Activated CD4-positive, alpha-beta T cell treated with anti-CD3 and anti-CD28 coated beads, Interleukin-2, amount 10 ng/mL, durations not matched to agents 24 days and 14 days (primary cell): ENCODE measurements around the gene TACR1. TPM values are rescaled to one million over a fixed set of nuclear protein-coding genes. Genes with fewer than 3 reads are reported as not detected.
"Not testable (repeated sequence)": the region's sequence is repeated elsewhere in the genome, so short reads cannot be mapped to it uniquely, and the experiment has no call there.

ENCODE experiments used
- DNase-seq: peaks from one replicate; pipeline ENCODE4 v3.0.0; 2022
- H3K27ac Mint-ChIP-seq: one replicate; pipeline ENCODE4 v1.8.0; 2022; ENCODE audit warnings: mild to moderate bottlenecking, mixed read lengths
- H3K27me3 Mint-ChIP-seq: one replicate; pipeline ENCODE4 v1.8.0; 2022; ENCODE audit warnings: mixed read lengths
- H3K36me3 Mint-ChIP-seq: one replicate; pipeline ENCODE4 v1.8.0; 2022; ENCODE audit warnings: low read depth, mild to moderate bottlenecking, mixed read lengths
- H3K4me1 Mint-ChIP-seq: one replicate; pipeline ENCODE4 v1.8.0; 2021; ENCODE audit warnings: mixed read lengths
- H3K4me3 Mint-ChIP-seq: one replicate; pipeline ENCODE4 v1.8.0; 2022; ENCODE audit warnings: mild to moderate bottlenecking, moderate library complexity, mixed read lengths
- H3K9me3 Mint-ChIP-seq: one replicate; pipeline ENCODE4 v1.8.0; 2021; ENCODE audit warnings: mixed read lengths
- intact Hi-C: fragments of 100-400 bp; cut with micrococcal nuclease; formaldehyde crosslinking; loops from one replicate; pipeline ENCODE4 v1.15.1; 2023
- total RNA-seq: library from RNA; stranded (reverse); gene quantifications from 2 replicates; pipeline ENCODE4 v1.2.3, GENCODE V29; 2022

Gene TACR1, protein sequence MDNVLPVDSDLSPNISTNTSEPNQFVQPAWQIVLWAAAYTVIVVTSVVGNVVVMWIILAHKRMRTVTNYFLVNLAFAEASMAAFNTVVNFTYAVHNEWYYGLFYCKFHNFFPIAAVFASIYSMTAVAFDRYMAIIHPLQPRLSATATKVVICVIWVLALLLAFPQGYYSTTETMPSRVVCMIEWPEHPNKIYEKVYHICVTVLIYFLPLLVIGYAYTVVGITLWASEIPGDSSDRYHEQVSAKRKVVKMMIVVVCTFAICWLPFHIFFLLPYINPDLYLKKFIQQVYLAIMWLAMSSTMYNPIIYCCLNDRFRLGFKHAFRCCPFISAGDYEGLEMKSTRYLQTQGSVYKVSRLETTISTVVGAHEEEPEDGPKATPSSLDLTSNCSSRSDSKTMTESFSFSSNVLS
- total RNA-seq: not detected in 2 replicates

DNA sequence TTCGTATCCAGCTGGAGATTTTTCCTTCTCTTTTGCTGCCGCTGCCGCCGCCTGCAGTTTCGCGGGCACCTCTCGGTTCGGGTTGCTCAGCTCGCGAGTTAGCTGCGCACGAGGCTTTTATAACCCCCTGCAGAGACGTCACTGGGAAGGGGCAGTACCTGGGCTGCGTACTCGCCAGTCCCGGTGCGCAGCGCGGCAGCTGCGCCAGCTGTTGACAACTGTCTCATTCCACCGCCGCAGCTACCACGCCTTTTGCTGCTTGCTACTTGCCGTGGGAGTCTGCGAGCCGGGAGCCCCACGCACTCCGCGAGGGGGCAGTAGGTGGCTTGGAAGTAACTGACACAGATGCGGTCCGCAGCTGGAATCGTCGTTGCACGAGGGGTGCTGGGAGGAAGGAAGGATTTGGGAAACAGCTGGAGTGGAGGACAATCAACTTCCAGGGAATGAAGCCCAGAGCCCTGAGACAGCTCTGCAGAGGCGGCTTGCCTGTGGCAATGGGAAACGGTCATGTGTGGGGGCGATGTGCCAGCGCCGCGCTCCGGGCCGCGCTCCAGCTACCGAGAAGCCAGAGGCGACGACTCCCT, at the start of gene TACR1:
TSS of gene TACR1 (minus strand) at position 93 of the 584 bp plus-strand sequence. CDS start 586 bp downstream, outside the sequence.
- peaks cover 2% of the 10 kb centered on the region for H3K4me1 Mint-ChIP-seq
- peaks cover 64% of the 10 kb centered on the region for H3K27me3 Mint-ChIP-seq
- intact Hi-C loops: no loop called here
- peak; percentile 82 for DNase-seq
- no peak within 1 kb of the TSS for H3K27ac Mint-ChIP-seq
- no peaks in the 10 kb centered on the region for H3K9me3 Mint-ChIP-seq
- no peaks in the 10 kb centered on the region for H3K36me3 Mint-ChIP-seq
- peak within 1 kb of the TSS; percentile 14 for H3K4me3 Mint-ChIP-seq

DNA sequence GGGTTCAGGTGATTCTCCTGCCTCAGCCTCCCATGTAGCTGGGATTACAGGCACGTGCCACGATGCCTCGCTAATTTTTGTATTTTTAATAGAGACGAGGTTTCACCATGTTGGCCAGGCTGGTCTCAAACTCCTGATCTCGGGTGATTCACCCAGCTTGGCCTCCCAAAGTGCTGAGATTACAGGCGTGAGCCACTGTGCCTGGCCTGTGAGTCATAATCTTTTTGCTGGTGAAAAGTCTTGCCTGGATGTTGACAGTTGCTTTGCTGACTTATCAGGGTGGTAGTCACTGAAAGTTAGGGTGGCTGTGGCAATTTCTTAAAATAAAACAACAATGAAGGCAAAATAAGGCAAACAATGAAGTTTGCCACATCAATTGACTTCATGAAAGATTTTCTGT, 49.3 kb upstream of the TACR1 start:
- H3K36me3 Mint-ChIP-seq, H3K4me3 Mint-ChIP-seq, intact Hi-C loops, DNase-seq, H3K27ac Mint-ChIP-seq, H3K4me1 Mint-ChIP-seq, H3K9me3 Mint-ChIP-seq, H3K27me3 Mint-ChIP-seq: not testable (repeated sequence)

DNA sequence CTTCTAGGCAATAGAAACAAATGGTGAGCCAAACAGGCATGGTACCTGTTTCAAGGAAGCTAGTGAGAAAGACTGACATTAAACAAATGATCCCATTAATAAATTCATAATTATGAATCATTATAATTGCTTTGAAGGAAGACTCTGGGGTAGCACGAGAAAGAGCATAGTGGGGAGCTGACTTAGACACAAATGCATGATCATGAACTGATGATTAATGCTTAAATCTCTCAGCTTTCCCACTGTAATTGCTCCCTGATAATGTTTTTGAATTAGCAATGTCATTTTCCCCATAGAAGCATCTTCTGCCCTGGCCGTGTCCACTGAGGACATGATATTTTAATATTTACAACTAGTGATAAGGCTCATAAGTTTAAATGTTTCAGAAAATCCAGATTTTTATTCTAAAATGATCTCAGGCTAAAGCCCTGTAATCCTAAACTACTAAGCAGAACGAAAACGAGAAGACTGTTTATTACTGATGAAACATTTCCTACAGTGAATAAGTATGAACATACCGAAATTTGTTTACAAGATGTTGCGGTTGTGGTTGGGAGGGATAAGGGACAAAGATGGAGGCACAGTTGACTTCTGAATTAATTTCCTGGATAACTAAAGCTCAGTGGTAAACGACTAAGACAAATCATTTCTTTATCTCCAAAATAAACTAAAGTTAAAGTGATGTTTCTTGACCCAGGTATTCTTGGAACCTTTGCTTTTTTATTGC, 47.3 kb upstream of the TACR1 start:
- Mint-ChIP-seq H3K4me3 (no peak overlapping the region), H3K36me3 (no peaks in the 10 kb centered on the region), H3K27me3 (peaks cover 2% of the 10 kb centered on the region), H3K9me3 (no peaks in the 10 kb centered on the region), H3K27ac (no peak overlapping the region), H3K4me1 (no peaks in the 10 kb centered on the region)
- no peak for DNase-seq
- intact Hi-C loops: no loop called here

DNA sequence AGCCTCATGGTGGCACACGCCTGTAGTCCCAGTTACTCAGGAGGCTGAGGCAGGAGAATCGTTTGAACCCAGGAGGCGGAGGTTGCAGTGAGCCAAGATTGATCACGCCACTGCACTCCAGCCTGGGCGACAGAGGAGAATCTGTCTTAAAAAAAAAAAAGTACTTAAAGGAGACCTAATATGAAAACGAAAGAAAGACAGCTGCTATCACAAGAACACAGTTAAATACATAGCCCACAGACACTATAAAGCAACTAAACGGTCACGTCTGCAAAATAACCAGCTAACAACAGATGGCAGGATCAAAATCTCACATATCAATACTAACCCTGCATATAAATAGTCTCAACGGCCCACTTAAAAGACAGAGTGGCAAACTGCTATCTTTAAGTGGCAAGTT, 43.9 kb upstream of the TACR1 start:
- no peak for DNase-seq
- Mint-ChIP-seq H3K27me3 (peaks cover 3% of the 10 kb centered on the region), H3K36me3 (no peaks in the 10 kb centered on the region), H3K4me1 (no peaks in the 10 kb centered on the region), H3K27ac (no peak overlapping the region), H3K4me3 (no peak overlapping the region), H3K9me3 (no peaks in the 10 kb centered on the region)
- intact Hi-C loops: no loop called here

DNA sequence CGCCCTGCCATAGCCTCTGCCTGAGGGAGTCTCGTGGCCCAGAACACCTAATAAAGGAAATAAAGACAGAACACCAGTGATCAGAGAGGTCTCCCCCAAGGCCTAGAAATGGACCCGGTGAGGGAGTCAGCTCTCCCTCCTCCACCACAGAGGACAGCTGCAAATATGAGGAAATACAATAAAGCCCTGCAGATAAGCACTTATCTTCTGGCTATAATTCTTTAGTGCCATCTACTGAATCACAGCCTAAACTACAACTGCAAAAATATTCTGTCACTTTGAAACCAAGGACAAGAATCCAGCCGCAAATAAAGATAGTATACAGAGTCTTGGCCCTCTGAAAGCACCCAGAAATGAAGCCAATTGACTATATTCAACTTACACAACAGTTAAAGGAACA, 42.4 kb upstream of the TACR1 start:
- Mint-ChIP-seq H3K36me3 (no peaks in the 10 kb centered on the region), H3K27me3 (peaks cover 3% of the 10 kb centered on the region), H3K27ac (no peak overlapping the region), H3K4me1 (no peaks in the 10 kb centered on the region), H3K9me3 (no peaks in the 10 kb centered on the region), H3K4me3 (no peak overlapping the region)
- intact Hi-C loops: loop anchor here (2.0 kb wide), 1 partner anchor 323 kb away; no protein-coding TSS in a partner anchor
- no peak for DNase-seq

DNA sequence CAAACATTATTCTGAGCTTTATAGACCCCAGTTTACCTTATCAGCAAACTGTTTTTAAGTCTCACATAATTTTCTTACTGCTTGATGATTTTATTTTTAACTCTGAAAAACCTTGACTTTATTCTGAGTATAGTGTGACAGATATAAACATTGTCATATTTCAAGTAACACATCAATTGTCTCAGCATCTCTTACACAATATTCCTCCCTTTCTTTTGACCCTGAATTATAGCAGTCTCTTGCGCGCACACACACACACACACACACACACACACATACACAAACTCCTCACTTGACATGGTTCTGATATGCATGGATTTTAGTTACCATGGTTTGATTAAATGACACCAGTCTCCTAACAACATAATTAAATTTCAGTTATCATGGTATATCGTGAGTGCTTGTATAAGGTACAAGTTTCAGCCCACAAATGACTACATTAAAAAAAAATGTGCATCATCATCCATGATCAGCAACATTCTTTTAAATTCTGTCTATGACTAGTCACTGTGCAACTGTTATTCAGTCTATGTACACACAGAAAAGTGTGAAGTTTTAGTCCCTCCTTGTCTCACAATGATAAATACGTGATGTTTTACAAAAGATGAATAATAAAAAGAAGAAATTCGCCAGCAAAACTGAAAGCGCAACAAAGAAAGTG, 39.5 kb upstream of the TACR1 start:
- Mint-ChIP-seq H3K27me3 (peaks cover 2% of the 10 kb centered on the region), H3K9me3 (no peaks in the 10 kb centered on the region), H3K4me1 (no peaks in the 10 kb centered on the region), H3K27ac (no peak overlapping the region), H3K4me3 (no peak overlapping the region), H3K36me3 (no peaks in the 10 kb centered on the region)
- DNase-seq: no peak
- intact Hi-C loops: no loop called here

DNA sequence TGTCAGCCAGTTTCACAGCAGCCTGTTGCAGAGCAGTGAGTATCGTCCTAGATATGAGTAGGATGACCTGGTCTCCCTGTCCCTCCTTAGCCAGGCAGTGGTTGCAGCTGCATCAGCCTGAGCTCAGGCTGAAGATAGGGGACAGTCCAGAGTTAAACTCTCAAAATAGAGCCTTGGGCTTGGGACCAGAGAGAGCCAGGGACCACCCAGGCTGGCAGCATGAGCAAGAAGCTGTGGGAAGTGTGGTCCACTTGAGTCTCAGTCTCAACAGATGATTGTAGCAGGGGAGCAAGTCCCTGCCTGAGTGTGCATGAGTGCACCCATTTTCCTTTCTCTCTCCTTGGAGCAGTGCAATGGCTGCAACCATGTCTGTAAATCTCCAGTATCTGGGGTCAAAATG, 38.0 kb upstream of the TACR1 start:
- intact Hi-C loops: no loop called here

DNA sequence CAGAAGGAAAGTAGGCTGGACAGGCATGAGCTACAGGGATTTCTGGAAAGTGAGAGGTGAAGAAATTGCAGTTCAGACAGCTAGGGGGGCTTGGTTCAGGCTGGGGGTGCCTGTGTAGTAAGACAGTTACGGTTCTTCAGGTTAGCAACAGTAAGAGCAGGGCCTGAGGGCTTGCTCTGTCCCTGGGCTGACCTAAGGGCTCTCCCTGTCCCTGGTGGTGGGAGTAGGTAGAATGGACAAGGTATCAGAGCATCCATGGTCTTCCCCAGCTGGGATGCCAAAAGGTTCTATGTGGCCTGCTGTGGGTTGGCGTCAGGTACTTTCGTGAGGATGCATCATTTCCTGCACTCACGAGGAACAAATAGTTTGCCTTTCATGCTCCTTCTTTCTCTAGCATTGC, 34.6 kb upstream of the TACR1 start:
- Mint-ChIP-seq H3K27me3 (peaks cover 2% of the 10 kb centered on the region), H3K9me3 (no peaks in the 10 kb centered on the region), H3K4me1 (no peaks in the 10 kb centered on the region), H3K36me3 (no peaks in the 10 kb centered on the region), H3K27ac (no peak overlapping the region), H3K4me3 (no peak overlapping the region)
- intact Hi-C loops: no loop called here
- no peak for DNase-seq

More for the DNA sequence above, 38.0 kb upstream of the TACR1 start:
- DNase-seq: no peak
- H3K36me3 Mint-ChIP-seq: no peaks in the 10 kb centered on the region
- H3K27me3 Mint-ChIP-seq: peaks cover 2% of the 10 kb centered on the region
- H3K9me3 Mint-ChIP-seq: no peaks in the 10 kb centered on the region
- no peak overlapping the region for H3K27ac Mint-ChIP-seq
- no peak overlapping the region for H3K4me3 Mint-ChIP-seq
- no peaks in the 10 kb centered on the region for H3K4me1 Mint-ChIP-seq

DNA sequence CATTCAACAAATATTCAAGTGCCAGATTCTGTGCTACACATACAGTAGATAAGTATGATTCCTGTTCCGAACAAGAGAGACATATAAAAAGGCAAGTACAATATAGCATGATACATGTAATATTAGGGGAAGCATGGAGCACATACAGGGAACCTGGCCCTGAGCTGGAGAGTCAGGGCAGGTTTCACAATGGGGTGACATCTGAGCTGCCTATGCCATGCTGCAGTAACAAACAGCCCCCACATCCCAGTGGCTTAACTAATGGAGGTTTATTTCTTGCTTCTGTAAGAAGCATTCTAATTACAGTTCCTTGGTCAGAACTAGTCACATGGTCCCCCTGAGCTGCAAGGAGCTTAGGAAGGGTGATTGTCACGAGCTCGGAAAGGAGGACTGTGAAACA, 27.3 kb upstream of the TACR1 start:
- Mint-ChIP-seq H3K36me3 (no peaks in the 10 kb centered on the region), H3K27ac (no peak overlapping the region), H3K4me3 (no peak overlapping the region), H3K9me3 (no peaks in the 10 kb centered on the region), H3K4me1 (no peaks in the 10 kb centered on the region), H3K27me3 (peaks cover 2% of the 10 kb centered on the region)
- intact Hi-C loops: no loop called here
- DNase-seq: no peak

DNA sequence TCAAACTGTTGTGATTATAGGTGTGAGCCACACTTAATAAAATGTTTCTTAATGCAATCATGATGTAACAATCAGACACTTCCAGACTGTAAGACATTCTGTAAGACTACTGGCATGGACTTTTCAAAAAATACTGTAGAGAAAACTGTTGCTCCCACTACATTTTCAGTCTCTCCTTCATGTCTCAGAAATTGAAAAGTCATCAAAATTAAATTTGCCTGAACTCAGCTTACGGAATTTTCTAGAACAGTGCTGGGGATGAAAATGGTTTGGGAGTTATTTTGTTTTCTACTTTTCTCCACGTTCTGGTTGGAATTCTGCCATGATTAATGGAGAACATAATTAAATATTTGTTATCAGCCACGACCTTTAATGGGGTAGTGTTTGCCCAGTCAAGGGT, 26.8 kb upstream of the TACR1 start:
- Mint-ChIP-seq H3K36me3 (no peaks in the 10 kb centered on the region), H3K27me3 (peaks cover 2% of the 10 kb centered on the region), H3K4me3 (no peak overlapping the region), H3K9me3 (no peaks in the 10 kb centered on the region), H3K27ac (no peak overlapping the region), H3K4me1 (no peaks in the 10 kb centered on the region)
- DNase-seq: no peak
- intact Hi-C loops: no loop called here

DNA sequence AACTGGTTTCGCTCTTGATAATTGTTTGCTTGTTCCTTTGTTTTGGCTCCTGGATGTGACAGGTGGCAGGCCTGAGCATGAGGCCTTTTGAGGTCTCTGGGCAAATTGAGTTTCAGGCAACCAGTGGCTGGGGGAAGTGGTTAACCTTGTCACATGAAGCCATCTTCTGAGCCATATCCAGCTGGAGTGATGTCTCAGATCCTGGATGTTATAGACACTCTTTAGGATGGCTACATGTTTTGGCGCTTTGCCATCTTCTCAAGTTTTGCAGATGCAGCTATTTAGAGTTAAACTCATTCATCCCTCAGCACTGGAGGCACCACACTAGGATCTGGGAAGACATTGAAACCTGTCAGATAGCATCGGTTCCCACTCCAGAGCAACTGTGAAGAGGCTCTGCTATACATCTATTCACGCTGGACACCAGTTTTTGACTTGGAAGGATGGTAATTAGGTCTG, 25.3 kb upstream of the TACR1 start:
- no peaks in the 10 kb centered on the region for H3K9me3 Mint-ChIP-seq
- no peak for DNase-seq
- no peaks in the 10 kb centered on the region for H3K36me3 Mint-ChIP-seq
- H3K27me3 Mint-ChIP-seq: peaks cover 2% of the 10 kb centered on the region
- no peaks in the 10 kb centered on the region for H3K4me1 Mint-ChIP-seq
- no peak overlapping the region for H3K27ac Mint-ChIP-seq
- no peak overlapping the region for H3K4me3 Mint-ChIP-seq
- intact Hi-C loops: no loop called here

DNA sequence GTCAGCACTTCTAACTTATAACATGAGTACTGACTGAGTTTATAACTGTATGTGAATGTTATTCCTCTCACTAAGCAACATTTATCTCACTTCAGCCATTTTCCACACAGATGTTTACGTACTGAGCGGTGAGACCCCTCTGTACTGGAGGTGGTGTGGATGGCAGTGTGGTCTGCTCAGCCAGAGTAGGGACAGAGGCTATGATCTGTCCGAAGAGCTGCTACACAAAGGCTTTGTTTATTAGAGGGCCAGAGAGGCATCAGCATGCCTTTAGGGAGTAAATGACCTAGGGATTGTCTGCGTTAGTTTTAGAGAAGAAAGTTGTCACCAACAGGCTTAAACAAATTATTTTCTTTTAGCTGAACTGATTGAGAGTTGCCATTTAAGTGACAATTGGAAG, 23.2 kb upstream of the TACR1 start:
- Mint-ChIP-seq H3K4me1 (no peaks in the 10 kb centered on the region), H3K4me3 (no peak overlapping the region), H3K9me3 (no peaks in the 10 kb centered on the region), H3K36me3 (no peaks in the 10 kb centered on the region), H3K27me3 (peaks cover 2% of the 10 kb centered on the region), H3K27ac (no peak overlapping the region)
- no peak for DNase-seq
- intact Hi-C loops: no loop called here

DNA sequence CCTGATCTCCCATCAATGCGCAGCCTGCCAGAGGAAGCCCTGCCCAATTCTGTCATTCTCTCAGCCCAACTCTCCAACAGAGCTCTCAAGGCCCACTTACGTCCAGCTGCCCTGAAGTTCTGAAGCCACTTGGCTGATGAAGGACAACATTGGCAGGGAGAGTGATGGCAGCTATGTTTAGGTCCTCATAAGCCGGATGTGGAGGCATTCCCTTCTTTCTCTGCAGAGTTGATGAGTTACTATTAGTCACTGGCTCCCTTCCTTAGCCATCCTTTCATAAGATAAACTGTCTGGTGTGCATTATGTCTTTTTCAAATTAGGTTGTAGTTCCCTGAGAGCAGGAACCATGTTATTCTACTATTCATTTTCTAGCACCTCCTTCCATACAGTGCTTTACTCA, 22.5 kb upstream of the TACR1 start:
- Mint-ChIP-seq H3K36me3 (no peaks in the 10 kb centered on the region), H3K27ac (no peak overlapping the region)

DNA sequence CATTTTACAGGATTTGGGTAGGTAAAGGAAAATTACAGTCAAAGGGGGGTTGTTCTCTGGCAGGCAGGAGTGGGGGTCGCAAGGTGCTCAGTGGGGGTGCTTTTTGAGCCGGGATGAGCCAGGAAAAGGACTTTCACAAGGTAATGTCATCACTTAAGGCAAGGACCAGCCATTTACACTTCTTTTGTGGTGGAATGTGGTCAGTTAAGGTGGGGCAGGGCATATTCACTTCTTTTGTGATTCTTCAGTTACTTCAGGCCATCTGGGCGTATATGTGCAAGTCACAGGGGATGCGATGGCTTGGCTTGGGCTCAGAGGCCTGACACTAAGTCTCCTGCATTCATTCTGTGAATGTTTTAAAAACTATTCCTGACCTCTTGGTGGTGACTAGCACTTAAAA, 19.9 kb upstream of the TACR1 start:
- H3K27ac Mint-ChIP-seq, H3K4me1 Mint-ChIP-seq, H3K4me3 Mint-ChIP-seq, H3K36me3 Mint-ChIP-seq, H3K9me3 Mint-ChIP-seq, DNase-seq, intact Hi-C loops, H3K27me3 Mint-ChIP-seq: not testable (repeated sequence)

More for the DNA sequence above, 22.5 kb upstream of the TACR1 start:
- intact Hi-C loops: no loop called here
- Mint-ChIP-seq H3K27me3 (peaks cover 2% of the 10 kb centered on the region), H3K4me1 (no peaks in the 10 kb centered on the region), H3K9me3 (no peaks in the 10 kb centered on the region), H3K4me3 (no peak overlapping the region)
- DNase-seq: no peak
